Measurements from ENCODE around the gene DOCK10.
A peak's percentile ranks its signal among the peaks of the same experiment; 100 is the strongest.

DOCK10 gene

GRCh38 chr2:224816816-224817215 is 225.5 kb downstream of the DOCK10 start:
- DNase-seq = no peak

- DNase-seq = no peak
Observed at GRCh38 chr2:224813578-224813977, 228.7 kb downstream of the DOCK10 start.

- DNase-seq = no peak
Observed at GRCh38 chr2:224807153-224807964, 234.9 kb downstream of the DOCK10 start.

- no peak for DNase-seq
Observed at GRCh38 chr2:224803930-224804329, 238.3 kb downstream of the DOCK10 start.

- no peak for DNase-seq
Observed at GRCh38 chr2:224802407-224802806, 239.9 kb downstream of the DOCK10 start.

- DNase-seq = no peak
Observed at GRCh38 chr2:224801360-224801759, 240.9 kb downstream of the DOCK10 start.

GRCh38 chr2:224799691-224800090 is 242.6 kb downstream of the DOCK10 start:
- no peak for DNase-seq

GRCh38 chr2:224798180-224798579 is 244.1 kb downstream of the DOCK10 start:
- DNase-seq = no peak

- no peak for DNase-seq
Observed at GRCh38 chr2:224796695-224797305, 245.5 kb downstream of the DOCK10 start.

GRCh38 chr2:224793946-224794345 is 248.3 kb downstream of the DOCK10 start:
- DNase-seq = no peak

GRCh38 chr2:224786848-224787247 is 255.4 kb downstream of the DOCK10 start:
- DNase-seq = no peak

GRCh38 chr2:224781400-224781799 is 260.9 kb downstream of the DOCK10 start:
- DNase-seq = no peak

- DNase-seq = no peak
Observed at GRCh38 chr2:224780823-224781222, 261.4 kb downstream of the DOCK10 start.

GRCh38 chr2:224780106-224780505 is 262.2 kb downstream of the DOCK10 start:
- no peak for DNase-seq

- peak; percentile 61 to 70 for DNase-seq
Observed at GRCh38 chr2:224778474-224778877, 263.8 kb downstream of the DOCK10 start.

GRCh38 chr2:224777559-224777930 is 264.7 kb downstream of the DOCK10 start:
- DNase-seq = no peak

GRCh38 chr2:224776795-224777558 is 265.3 kb downstream of the DOCK10 start:
- no peak for DNase-seq

- DNase-seq = no peak
Observed at GRCh38 chr2:224775647-224776046, 266.6 kb downstream of the DOCK10 start.

GRCh38 chr2:224774735-224775134 is 267.5 kb downstream of the DOCK10 start:
- DNase-seq = no peak

GRCh38 chr2:224772494-224772893 is 269.8 kb downstream of the DOCK10 start:
- no peak for DNase-seq

- no peak for DNase-seq
Observed at GRCh38 chr2:224769489-224769888, 272.8 kb downstream of the DOCK10 start.

- DNase-seq = no peak
Observed at GRCh38 chr2:224764565-224765236, 277.6 kb downstream of the DOCK10 start.

- DNase-seq = no peak
Observed at GRCh38 chr2:224757934-224758548, 284.2 kb downstream of the DOCK10 start.

Measured in stimulated activated CD4-positive, alpha-beta T cell treated with anti-CD3 and anti-CD28 coated beads, Interleukin-2, amount 100 ng/mL, for 24 hours (primary cell).